TTC549 (cell line): ENCODE data around the gene PADI2.

ENCODE experiments used
- FAIRE-seq: peaks from 2 replicates; lab custom pipeline; 2012; peaks lifted over from hg19 to GRCh38; lab: Jason Lieb, UNC

Gene PADI2

GRCh38 chr1:17017435-17017834 is 101.8 kb downstream of the PADI2 start:
- no peak for FAIRE-seq
